Coronary artery (tissue), 2 donors: ENCODE measurements around the gene S100A2.

ENCODE experiments used
- DNase-seq: peaks from one replicate; pipeline ENCODE4 v3.0.0-alpha.2; 2017; ENCODE audit warnings: low spot score
- H3K27ac ChIP-seq, 2 donors: fragments of 200-600 bp; sonication (generic); one replicate each; pipeline ENCODE4 v1.5.1; 2016 to 2019
- H3K4me3 ChIP-seq: fragments of 200-600 bp; sonication (generic); 2 replicates; pipeline ENCODE4 v1.5.1; 2016; ENCODE audit warnings: mild to moderate bottlenecking, moderate library complexity
- CTCF ChIP-seq: fragments of 200-600 bp; sonication (generic); IDR thresholded peaks from one replicate; pipeline ENCODE4 v1.5.1; 2019; ENCODE audit warnings: antibody characterized with exemption

Gene S100A2

GRCh38 chr1:153549741-153550397, 15.8 kb downstream of the S100A2 start:
- Histone ChIP-seq H3K27ac (peak overlapping the region; percentile 62 to 96), H3K4me3 (no peak overlapping the region)
- DNase-seq: no peak
- TF ChIP-seq CTCF: no peak

- peak within 1 kb of the TSS; percentile 31 for H3K4me3 ChIP-seq
- DNase-seq: peak; percentile 95
- H3K27ac ChIP-seq: peak within 1 kb of the TSS; percentile 62 to 96
- no peak for TF ChIP-seq CTCF
Measured at GRCh38 chr1:153548722-153549688, 16.6 kb downstream of the S100A2 start, which contains the start of gene S100A3. Gene S100A3, minus strand, starts transcription at chr1:153549258. Its CDS starts 773 bp downstream, at chr1:153548485.

- DNase-seq: peak; percentile 69
- peak overlapping the region; percentile 31 for H3K4me3 ChIP-seq
- no peak for TF ChIP-seq CTCF
- peak overlapping the region; percentile 62 to 96 for H3K27ac ChIP-seq
Measured at GRCh38 chr1:153547560-153548551, 17.8 kb downstream of the S100A2 start.

GRCh38 chr1:153546796-153547559, 18.7 kb downstream of the S100A2 start:
- no peak for DNase-seq
- H3K27ac ChIP-seq: peak overlapping the region; percentile 2 to 96
- TF ChIP-seq CTCF: no peak

GRCh38 chr1:153546371-153546770, 19.3 kb downstream of the S100A2 start:
- TF ChIP-seq CTCF: no peak
- Histone ChIP-seq H3K27ac (peak overlapping the region; percentile 38 to 96), H3K4me3 (peak overlapping the region; percentile 13)
- DNase-seq: no peak

More at GRCh38 chr1:153546796-153547559, 18.7 kb downstream of the S100A2 start:
- peak overlapping the region; percentile 13 for H3K4me3 ChIP-seq
